GM10266 (cell line): Measurements from ENCODE around the gene GNAO1.

Experiments
- DNase-seq: peaks from one replicate; pipeline ENCODE4 v3.0.0; 2012; ENCODE audit errors: extremely low spot score
- CTCF ChIP-seq: IDR thresholded peaks from 2 replicates; pipeline ENCODE4 v1.5.1; 2012; ENCODE audit warnings: mild to moderate bottlenecking, low read depth; ENCODE audit not compliant: control insufficient read depth, insufficient read depth; ENCODE audit errors: missing control alignments

GNAO1 gene

GRCh38 chr16:56325956-56326355, 134.7 kb downstream of the GNAO1 start:
- DNase-seq = no peak
- TF ChIP-seq CTCF = no peak

- no peak for DNase-seq
- TF ChIP-seq CTCF = no peak
Measured at GRCh38 chr16:56327071-56327928, 136.0 kb downstream of the GNAO1 start.

- TF ChIP-seq CTCF = no peak
- DNase-seq = no peak
Measured at GRCh38 chr16:56327929-56328258, 136.6 kb downstream of the GNAO1 start.

GRCh38 chr16:56328276-56329022, 137.2 kb downstream of the GNAO1 start:
- DNase-seq = no peak
- TF ChIP-seq CTCF = no peak

- no peak for TF ChIP-seq CTCF
- DNase-seq = no peak
Measured at GRCh38 chr16:56329887-56330286, 138.6 kb downstream of the GNAO1 start.

- TF ChIP-seq CTCF = no peak
- DNase-seq = no peak
Measured at GRCh38 chr16:56330476-56330875, 139.2 kb downstream of the GNAO1 start.

GRCh38 chr16:56331399-56331798, 140.1 kb downstream of the GNAO1 start:
- no peak for TF ChIP-seq CTCF
- no peak for DNase-seq
